BJ (cell line): Measurements from ENCODE around the gene ATG16L1. TPM values are rescaled to one million over a fixed set of nuclear protein-coding genes. Genes with fewer than 3 reads are reported as not detected.

Source experiments
- CTCF ChIA-PET: fragments of 350-600 bp; formaldehyde crosslinking; extraction: SDS; loops from one replicate; lab custom pipeline; 2021; ENCODE audit warnings: antibody characterized with exemption, inconsistent platforms; lab: Yijun Ruan, JAX
- POLR2A ChIA-PET: fragments of 300-600 bp; sonication (Branson Sonifier 250); formaldehyde crosslinking; extraction: SDS; loops from one replicate; lab custom pipeline; 2021; ENCODE audit warnings: antibody characterized with exemption; lab: Charles Lee
- DNase-seq: peaks from one replicate; pipeline ENCODE4 v3.0.0-alpha.2; 2011; ENCODE audit warnings: low read depth
- H3K27me3 ChIP-seq: 2 replicates; pipeline ENCODE4 v1.6.0; 2011; ENCODE audit warnings: low read length; ENCODE audit not compliant: control insufficient read depth, insufficient read depth
- H3K36me3 ChIP-seq: 2 replicates; pipeline ENCODE4 v1.5.1; 2011; ENCODE audit warnings: low read length; ENCODE audit not compliant: control insufficient read depth, insufficient read depth
- H3K4me3 ChIP-seq: 2 replicates; pipeline ENCODE4 v1.5.1; 2011; ENCODE audit warnings: low read depth, mild to moderate bottlenecking, control low read depth, low read length
- polyA plus RNA-seq: library from polyadenylated mRNA; depleted of rRNA; stranded (reverse); fragments of >200 nt; gene quantifications from 2 replicates; pipeline ENCODE4 v1.2.3, GENCODE V29; 2011
- TF ChIP-seq, protein P1 (sequence below): IDR thresholded peaks from 2 replicates; pipeline ENCODE4 v1.5.1; 2011; ENCODE audit warnings: low read depth, mild to moderate bottlenecking, control low read depth, inconsistent platforms, low read length, moderate library complexity; ENCODE audit not compliant: insufficient read depth

Gene ATG16L1
- polyA plus RNA-seq, 1 experiment: 26.4 TPM

DNA sequence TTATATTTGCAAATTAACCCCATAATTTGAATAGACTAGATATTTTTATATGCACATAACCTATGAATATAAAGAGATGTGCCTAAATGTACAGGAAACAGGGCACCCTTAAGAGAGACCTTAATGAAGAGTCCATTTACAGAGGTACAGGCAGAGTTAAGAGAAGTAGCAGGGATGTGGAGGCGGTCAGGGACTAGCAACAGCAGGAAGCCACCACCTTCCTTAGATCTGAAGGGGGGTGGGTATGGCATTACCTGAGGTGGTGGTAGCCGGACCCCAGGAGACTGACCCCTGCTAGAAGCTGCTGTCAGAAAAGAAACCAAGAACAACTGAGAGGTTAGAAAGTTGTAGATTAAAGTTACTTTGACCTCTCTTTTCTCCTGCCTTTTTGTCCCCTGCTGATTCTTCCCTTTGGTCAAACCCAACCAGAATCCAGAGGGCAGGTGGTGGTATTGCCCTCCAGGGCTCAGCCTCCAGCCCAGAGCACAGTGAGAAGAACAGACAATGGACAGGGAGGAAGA is 24.9 kb upstream of the ATG16L1 start:
- Histone ChIP-seq H3K4me3 (no peak overlapping the region), H3K36me3 (no peaks in the 10 kb centered on the region), H3K27me3 (peaks cover 2% of the 10 kb centered on the region)
- DNase-seq: no peak
- TF ChIP-seq, protein P1, sequence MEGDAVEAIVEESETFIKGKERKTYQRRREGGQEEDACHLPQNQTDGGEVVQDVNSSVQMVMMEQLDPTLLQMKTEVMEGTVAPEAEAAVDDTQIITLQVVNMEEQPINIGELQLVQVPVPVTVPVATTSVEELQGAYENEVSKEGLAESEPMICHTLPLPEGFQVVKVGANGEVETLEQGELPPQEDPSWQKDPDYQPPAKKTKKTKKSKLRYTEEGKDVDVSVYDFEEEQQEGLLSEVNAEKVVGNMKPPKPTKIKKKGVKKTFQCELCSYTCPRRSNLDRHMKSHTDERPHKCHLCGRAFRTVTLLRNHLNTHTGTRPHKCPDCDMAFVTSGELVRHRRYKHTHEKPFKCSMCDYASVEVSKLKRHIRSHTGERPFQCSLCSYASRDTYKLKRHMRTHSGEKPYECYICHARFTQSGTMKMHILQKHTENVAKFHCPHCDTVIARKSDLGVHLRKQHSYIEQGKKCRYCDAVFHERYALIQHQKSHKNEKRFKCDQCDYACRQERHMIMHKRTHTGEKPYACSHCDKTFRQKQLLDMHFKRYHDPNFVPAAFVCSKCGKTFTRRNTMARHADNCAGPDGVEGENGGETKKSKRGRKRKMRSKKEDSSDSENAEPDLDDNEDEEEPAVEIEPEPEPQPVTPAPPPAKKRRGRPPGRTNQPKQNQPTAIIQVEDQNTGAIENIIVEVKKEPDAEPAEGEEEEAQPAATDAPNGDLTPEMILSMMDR: no peak
- ChIA-PET CTCF (interaction anchor here (0.7 kb wide), 1 partner anchor 30 kb away, joined by 3 read pairs; no protein-coding TSS in a partner anchor), POLR2A (no interaction called here)

DNA sequence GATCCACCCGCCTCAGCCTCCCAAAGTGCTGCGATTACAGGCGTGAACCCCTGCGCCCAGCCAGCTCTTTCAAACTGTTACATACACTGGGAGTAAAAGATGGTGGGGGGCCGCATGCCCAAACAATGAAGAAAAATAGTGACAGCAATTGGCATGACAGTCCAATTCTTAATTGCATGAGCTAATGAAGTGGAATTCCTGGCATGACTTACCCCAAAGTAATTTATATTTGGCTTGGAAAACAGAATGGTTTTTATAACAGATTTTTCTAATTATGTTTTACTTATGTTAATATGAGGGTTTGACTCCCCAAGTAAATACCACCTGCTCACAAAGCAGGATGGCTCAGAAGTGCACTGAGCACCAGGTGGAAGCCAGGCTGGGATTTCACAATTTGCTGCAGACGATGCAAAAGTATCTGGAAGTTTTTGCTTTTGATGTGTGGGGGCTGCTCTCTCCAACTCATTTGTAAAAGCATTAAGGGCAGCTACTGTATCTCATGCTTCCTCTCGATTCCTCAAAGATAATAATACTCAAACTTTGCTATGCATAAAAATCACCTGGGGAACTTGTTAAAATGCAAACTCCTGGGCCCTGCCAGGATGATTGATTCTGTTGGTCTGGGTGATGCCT is 24.0 kb upstream of the ATG16L1 start:
- no peak for DNase-seq
- ChIA-PET POLR2A (no interaction called here), CTCF (interaction anchor here (0.7 kb wide), 1 partner anchor 31 kb away, joined by 3 read pairs; no protein-coding TSS in a partner anchor)
- Histone ChIP-seq H3K36me3 (no peaks in the 10 kb centered on the region), H3K27me3 (peaks cover 2% of the 10 kb centered on the region), H3K4me3 (no peak overlapping the region)
- TF ChIP-seq, protein P1: no peak

DNA sequence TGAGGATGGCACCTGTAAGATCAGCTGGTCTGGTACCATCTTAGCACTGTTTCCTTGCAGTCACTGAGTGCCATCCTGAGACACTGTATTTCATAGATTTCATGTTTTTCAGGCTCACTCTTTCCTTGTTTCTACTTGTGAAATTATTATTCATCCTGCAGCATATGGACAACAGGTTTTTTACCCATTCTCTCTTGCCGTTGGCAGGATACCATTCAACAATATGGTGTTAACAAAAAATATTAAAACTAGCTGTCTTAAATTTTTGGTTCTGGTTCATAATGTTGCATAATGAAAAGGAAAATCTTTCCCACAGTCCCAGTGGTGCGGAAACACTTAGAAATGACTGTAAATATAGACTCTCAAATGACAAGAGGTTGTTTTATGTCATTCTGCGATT is 23.1 kb upstream of the ATG16L1 start:
- peaks cover 2% of the 10 kb centered on the region for H3K27me3 ChIP-seq
- TF ChIP-seq, protein P1: no peak
- H3K4me3 ChIP-seq: no peak overlapping the region
- ChIA-PET CTCF (no interaction called here), POLR2A (no interaction called here)
- no peaks in the 10 kb centered on the region for H3K36me3 ChIP-seq
- no peak for DNase-seq

DNA sequence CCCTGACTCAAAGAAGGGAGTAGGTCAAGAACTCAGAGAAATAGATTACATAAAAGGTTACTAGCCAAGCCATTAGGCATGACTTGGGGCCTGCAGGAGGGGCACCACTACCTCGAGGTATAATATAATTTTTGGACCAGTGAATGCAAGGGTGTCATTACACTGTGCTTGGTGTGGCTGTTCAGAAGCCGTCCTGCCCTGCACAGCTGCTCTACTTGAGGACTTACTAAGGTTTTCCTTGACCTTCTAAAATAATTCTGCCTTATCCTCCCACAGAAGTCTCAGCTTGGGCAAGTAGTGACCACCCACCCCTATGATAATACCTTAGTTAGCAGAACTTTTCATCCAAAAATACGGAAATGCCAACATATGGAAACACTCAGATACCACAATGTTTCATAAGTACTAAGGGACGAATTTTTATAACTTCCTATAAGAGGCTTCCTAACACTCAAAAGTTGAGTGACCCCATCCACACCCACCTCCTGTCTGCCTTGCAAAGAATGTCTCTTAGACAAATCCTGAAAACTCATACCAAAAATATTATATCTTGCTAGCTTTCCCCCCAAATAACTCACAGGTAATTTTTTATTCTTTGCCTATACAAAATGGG is 17.7 kb upstream of the ATG16L1 start:
- Histone ChIP-seq H3K4me3 (no peak overlapping the region), H3K36me3 (no peaks in the 10 kb centered on the region), H3K27me3 (peaks cover 3% of the 10 kb centered on the region)
- ChIA-PET CTCF (no interaction called here), POLR2A (no interaction called here)
- TF ChIP-seq, protein P1: no peak
- no peak for DNase-seq

DNA sequence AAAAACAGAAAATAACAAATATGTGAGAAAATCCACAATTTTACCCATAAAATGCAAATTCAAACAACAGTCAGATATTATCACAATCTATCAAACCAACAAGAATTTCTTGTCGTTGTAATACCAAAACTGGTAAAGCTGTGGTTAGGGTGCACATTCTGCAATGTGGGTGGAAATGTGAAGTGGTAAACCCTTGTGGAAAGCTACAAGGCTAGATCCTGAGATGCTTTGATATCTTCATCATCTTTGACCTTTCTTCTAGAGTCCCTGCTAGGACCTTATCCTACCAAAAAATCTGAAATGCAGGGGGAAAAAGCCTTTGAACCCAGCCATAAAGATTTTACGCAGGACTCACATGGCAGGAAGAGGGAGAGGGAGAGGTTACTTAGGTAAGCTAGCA is 17.2 kb upstream of the ATG16L1 start:
- no peak for DNase-seq
- no peaks in the 10 kb centered on the region for H3K36me3 ChIP-seq
- CTCF ChIA-PET: no interaction called here
- TF ChIP-seq, protein P1: no peak
- peaks cover 3% of the 10 kb centered on the region for H3K27me3 ChIP-seq
- no peak overlapping the region for H3K4me3 ChIP-seq
- POLR2A ChIA-PET: no interaction called here
